LNCaP clone FGC (cell line): Measurements from ENCODE around the gene POLR2A.

Experiments used
- DNase-seq: peaks from one replicate; pipeline ENCODE4 v3.0.0-alpha.2; 2011; ENCODE audit warnings: low read depth
- H3K4me3 ChIP-seq: 2 replicates; pipeline ENCODE4 v1.5.1; 2011; ENCODE audit warnings: mild to moderate bottlenecking, low read depth, low read length, control low read depth
- TF ChIP-seq, protein P1 (sequence below): IDR thresholded peaks from 2 replicates; pipeline ENCODE4 v1.5.1; 2012; ENCODE audit warnings: mild to moderate bottlenecking; ENCODE audit not compliant: control insufficient read depth, insufficient read depth; ENCODE audit errors: extremely low read depth

The POLR2A gene

DNA sequence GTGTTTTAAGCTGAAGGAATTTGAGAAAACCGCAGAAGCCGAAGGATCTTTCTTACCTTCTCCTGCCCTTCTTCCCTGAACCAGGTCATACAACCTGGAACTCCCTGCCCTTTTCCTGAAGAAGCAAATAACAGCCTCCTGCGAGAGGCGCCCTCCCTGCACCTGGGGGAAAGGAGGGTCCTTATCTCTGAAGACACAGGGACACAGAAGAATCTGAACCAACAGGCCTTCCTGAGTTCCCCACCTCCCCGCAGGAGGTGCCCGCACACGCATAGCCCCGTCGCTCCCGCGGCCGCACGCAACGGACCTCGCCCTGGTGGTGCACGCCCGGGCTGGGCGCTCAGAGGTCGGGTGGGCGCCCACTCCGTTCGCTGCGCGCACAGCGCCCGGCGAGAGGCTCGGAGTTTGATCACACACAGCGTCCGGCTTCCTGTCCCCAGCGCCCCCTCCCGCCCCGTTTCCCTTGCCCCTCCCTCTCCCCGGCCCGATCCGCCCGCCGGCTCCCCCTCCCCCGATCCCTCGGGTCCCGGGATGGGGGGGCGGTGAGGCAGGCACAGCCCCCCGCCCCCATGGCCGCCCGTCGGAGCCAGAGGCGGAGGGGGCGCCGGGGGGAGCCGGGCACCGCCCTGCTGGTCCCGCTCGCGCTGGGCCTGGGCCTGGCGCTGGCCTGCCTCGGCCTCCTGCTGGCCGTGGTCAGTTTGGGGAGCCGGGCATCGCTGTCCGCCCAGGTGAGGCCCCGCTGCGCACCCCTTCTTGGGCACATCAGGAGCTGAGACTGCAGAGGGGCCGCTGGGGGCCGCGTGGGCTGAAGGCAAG, 64.6 kb downstream of the POLR2A start, which contains the start of gene TNFSF12:
TSS of gene TNFSF12 (plus strand) at position 474 of the 816 bp plus-strand sequence. CDS start at position 570, 96 bp downstream.
- H3K4me3 ChIP-seq, result no peak within 1 kb of the TSS
- TF ChIP-seq, protein P1, sequence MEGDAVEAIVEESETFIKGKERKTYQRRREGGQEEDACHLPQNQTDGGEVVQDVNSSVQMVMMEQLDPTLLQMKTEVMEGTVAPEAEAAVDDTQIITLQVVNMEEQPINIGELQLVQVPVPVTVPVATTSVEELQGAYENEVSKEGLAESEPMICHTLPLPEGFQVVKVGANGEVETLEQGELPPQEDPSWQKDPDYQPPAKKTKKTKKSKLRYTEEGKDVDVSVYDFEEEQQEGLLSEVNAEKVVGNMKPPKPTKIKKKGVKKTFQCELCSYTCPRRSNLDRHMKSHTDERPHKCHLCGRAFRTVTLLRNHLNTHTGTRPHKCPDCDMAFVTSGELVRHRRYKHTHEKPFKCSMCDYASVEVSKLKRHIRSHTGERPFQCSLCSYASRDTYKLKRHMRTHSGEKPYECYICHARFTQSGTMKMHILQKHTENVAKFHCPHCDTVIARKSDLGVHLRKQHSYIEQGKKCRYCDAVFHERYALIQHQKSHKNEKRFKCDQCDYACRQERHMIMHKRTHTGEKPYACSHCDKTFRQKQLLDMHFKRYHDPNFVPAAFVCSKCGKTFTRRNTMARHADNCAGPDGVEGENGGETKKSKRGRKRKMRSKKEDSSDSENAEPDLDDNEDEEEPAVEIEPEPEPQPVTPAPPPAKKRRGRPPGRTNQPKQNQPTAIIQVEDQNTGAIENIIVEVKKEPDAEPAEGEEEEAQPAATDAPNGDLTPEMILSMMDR, result no peak
- DNase-seq, result no peak
